Stimulated activated effector memory CD8-positive, alpha-beta T cell treated with anti-CD3 and anti-CD28 coated beads, Interleukin-12 subunit alpha, Interleukin-12 subunit beta, amount 100 ng/mL, for 72 hours (primary cell): Measurements from ENCODE around the gene BOLA2.
"Not testable (repeated sequence)": the region's sequence is repeated elsewhere in the genome, so short reads cannot be mapped to it uniquely, and the experiment has no call there.

ENCODE experiments used
- ATAC-seq: fragments of 150-1000 bp; cut with Tn5 transposase; 2 replicates; pipeline ENCODE4 v1.10.0; 2021
- DNase-seq, 2 donors: peaks; one replicate each; pipeline ENCODE4 v3.0.0; 2021 to 2022; ENCODE audit warnings: low spot score in 2 of 2
- H3K27ac Mint-ChIP-seq: one replicate; pipeline ENCODE4 v1.8.0; 2022; ENCODE audit warnings: mild to moderate bottlenecking, mixed read lengths
- H3K36me3 Mint-ChIP-seq: one replicate; pipeline ENCODE4 v1.8.0; 2022; ENCODE audit warnings: mild to moderate bottlenecking, mixed read lengths
- H3K4me1 Mint-ChIP-seq: one replicate; pipeline ENCODE4 v1.8.0; 2022; ENCODE audit warnings: mixed read lengths
- H3K4me3 Mint-ChIP-seq: one replicate; pipeline ENCODE4 v1.8.0; 2022; ENCODE audit warnings: mild to moderate bottlenecking, mixed read lengths
- H3K9me3 Mint-ChIP-seq: one replicate; pipeline ENCODE4 v1.8.0; 2022; ENCODE audit warnings: mixed read lengths

BOLA2 gene

DNA sequence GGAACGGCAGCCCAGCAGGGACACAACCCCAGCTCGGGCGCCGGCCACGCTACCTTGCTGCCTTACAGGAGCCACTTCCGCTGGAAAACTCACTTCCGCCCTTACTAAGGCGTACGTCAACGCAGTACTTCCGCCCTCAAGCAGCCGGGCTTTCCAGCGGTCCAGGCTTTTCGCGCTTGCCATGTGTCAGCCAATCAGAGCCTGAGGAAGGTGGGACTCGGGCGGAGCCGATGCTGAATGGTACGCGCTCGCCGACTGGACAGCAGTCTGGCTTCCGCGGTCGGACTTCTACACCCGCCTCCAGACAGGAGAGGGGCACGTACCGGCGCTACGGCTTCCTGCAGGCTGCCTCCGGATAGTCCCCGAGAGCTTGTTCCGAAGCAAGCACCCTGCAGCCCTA lies at the start of gene BOLA2, which contains the start of gene SLX1B:
TSS of gene BOLA2 (minus strand) at position 83 of the 400 bp plus-strand sequence. CDS start 98 bp downstream, outside the sequence.
TSS of gene SLX1B (plus strand) at position 265 of the 400 bp plus-strand sequence.
- not testable (repeated sequence) for H3K4me3 Mint-ChIP-seq, H3K9me3 Mint-ChIP-seq, DNase-seq, H3K4me1 Mint-ChIP-seq, H3K27ac Mint-ChIP-seq, H3K36me3 Mint-ChIP-seq
- peak; percentile 91 for ATAC-seq

DNA sequence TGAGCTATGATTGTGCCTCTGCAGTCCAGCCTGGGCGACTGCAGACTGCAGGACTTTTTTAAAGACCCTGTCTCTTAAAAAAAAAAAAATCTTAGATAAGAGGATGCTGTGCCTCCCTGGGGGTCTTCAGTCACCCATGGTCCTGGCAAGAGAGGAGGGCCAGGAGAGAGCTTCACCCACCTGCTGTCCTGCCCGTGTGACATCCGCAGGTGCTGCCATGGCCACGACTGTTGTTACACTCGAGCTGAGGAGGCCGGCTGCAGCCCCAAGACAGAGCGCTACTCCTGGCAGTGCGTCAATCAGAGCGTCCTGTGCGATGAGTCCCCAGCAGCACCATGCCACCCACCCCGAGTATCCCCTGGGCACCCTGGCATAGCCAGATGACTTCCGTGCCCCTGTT lies 28.1 kb upstream of the BOLA2 start:
- not testable (repeated sequence) for H3K4me1 Mint-ChIP-seq, H3K36me3 Mint-ChIP-seq, H3K9me3 Mint-ChIP-seq, H3K4me3 Mint-ChIP-seq, ATAC-seq, H3K27ac Mint-ChIP-seq, DNase-seq

DNA sequence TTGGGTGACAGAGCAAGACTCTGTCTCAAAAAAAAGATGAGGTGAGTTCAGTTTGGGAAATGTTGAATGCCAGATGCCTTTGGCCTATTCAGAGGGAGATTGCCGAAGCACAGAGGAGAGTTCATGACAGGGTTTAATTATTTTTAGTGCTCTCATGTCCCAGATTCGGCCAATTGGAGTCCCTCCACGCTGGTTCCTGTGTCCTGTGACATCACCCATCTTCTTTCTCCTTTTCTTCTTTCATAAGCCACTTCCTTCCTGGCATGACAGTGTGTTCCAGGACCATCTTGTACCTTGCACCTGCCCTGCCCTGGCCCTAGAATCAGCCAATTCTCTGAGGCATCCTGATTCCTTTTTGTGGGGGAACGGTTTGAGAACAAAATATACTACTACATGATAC lies 17.9 kb upstream of the BOLA2 start:
- not testable (repeated sequence) for DNase-seq, H3K27ac Mint-ChIP-seq, H3K4me1 Mint-ChIP-seq, H3K9me3 Mint-ChIP-seq, H3K36me3 Mint-ChIP-seq, H3K4me3 Mint-ChIP-seq
- peak; percentile 60 for ATAC-seq

DNA sequence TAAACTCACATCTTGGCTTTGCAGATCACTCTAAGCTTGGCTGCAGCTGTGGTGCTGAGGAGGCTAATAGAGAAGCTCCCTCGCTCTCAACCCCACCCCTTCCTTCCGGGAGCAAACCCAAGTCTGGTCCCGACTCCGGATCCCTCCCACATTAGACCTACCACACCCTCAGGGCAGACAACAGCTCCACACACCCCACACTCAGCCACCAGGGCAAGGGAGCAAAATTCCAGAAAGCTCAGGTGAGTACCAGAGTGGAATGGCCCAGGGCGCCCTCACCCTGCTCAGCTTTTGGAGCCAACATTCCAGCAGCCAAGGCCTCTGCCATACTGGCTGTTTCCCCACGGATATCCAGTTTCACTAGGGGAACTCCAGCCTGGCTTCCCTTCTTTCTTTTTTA lies 15.5 kb upstream of the BOLA2 start:
- H3K36me3 Mint-ChIP-seq, H3K4me1 Mint-ChIP-seq, H3K4me3 Mint-ChIP-seq, H3K27ac Mint-ChIP-seq, H3K9me3 Mint-ChIP-seq: not testable (repeated sequence)
- DNase-seq (peak in 1 of 2 donors; percentile 58), ATAC-seq (peak; percentile 30)

DNA sequence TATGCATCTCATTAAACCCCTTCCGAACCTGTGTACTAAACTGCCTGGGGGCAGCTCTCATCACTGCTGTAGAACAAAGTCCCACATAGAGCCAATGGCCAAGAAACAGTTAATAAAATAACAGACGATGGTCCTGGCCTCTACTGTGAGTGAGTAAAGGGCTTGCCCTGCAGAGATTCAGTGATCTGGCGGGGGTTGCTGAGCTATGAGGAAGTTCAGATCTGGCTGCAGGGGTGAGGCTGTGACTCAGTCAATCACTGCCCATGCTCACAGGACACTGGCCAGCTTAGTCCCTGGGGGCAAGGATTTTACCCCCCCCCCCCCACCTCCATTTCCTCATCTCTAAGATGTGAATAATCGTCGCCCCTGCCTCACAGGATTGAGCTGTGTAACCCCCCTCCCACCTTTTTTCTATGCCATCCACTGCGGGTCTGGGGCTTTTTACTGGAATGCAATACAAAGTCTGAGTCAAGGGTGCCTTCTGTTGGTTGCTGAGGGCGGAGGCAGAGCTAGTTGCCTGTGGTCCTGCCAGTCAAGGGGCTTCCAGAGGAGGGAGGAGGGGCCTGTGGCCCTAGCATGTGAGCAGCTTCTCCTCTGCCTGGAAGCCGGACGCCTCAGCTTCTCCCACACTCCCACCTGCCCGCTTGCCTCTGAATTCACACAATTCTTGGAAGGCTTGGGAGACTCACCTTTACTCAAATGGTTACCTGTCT lies 13.7 kb upstream of the BOLA2 start:
- not testable (repeated sequence) for H3K4me3 Mint-ChIP-seq, H3K4me1 Mint-ChIP-seq, H3K9me3 Mint-ChIP-seq, H3K36me3 Mint-ChIP-seq, H3K27ac Mint-ChIP-seq, DNase-seq
- peak; percentile 24 for ATAC-seq

DNA sequence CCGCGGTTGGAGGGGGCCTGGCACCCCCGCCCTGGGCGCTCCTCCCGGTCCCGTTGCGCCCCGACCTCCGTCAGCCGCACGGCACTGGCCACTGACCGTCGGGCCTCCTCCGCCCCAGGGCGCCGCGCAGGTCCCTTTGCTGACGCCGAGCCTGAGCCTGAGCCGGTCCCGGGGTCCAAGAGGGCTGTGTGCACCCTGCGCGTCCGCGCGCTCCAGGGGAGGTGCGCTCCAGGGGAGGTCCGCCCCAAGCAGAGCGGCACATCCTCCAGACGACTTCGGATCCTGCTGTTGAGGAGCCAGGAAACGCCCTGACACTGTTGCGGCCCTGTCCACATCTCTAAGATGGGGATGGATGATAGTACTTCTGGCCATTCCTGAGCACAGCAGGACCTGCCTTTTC lies 12.8 kb upstream of the BOLA2 start:
- DNase-seq, H3K4me1 Mint-ChIP-seq, H3K27ac Mint-ChIP-seq, H3K36me3 Mint-ChIP-seq, H3K9me3 Mint-ChIP-seq, H3K4me3 Mint-ChIP-seq: not testable (repeated sequence)
- ATAC-seq, result peak; percentile 71

DNA sequence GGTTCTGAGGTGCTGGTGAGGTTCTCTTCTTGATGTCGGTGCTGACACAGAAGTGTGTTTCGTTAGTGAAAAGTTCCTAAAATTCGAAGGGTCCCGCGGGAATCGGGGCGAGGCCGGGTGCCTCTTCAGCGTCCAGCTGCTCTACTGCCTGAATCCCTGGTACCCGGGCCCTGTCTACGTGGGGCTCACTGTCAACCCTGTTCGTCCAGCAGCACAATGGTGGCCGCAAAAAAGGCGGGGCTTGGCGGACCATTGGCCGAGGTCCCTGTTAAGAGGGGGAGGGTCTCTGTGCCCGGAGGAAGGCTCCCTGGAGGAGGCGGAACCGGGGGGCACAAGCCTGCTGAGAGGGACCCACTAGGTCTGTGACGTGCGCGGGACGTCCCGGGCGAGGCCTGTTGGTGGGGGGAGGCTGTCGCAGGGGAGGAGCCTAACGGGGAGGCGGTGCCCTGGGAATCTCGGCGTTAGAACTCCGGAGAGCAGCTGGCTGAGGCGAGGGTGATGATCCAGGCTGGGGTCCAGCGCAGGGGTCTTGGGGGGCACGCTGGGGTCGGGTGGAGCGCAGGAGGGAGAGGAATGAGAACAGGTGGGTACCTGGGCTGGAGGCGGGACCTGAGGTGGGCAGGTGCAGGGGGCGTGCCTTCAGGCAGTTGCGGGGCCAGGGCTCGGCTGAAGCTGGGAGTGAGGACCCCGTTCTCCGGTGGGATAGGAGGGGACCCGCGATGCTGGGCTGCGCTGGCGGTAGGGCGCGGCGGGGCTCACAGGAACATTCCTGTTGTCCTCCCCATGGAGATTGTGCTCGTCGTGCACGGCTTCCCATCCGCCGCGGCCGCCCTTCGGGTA lies 12.1 kb upstream of the BOLA2 start:
- H3K4me1 Mint-ChIP-seq, H3K9me3 Mint-ChIP-seq, H3K4me3 Mint-ChIP-seq, H3K36me3 Mint-ChIP-seq, DNase-seq, H3K27ac Mint-ChIP-seq: not testable (repeated sequence)
- ATAC-seq, result peak; percentile 70

DNA sequence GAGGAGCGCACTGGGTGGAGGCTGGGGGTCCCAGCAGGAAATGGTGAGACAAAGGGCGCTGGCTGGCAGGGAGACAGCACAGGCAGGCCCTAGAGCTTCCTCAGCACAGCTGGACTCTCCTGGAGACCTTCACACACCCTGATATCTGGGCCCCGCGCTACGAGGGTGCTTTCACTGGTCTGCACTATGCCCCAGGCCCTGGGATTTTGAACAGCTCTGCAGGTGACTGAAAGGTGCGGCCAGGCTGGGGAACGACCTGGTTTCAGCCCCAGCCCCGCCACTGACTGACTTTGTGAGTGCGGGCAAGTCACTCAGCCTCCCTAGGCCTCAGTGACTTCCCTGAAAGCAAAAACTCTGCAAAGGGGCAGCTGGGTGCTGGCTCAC lies 6.5 kb upstream of the BOLA2 start:
- not testable (repeated sequence) for H3K9me3 Mint-ChIP-seq, H3K4me3 Mint-ChIP-seq, DNase-seq, H3K4me1 Mint-ChIP-seq, ATAC-seq, H3K36me3 Mint-ChIP-seq, H3K27ac Mint-ChIP-seq

DNA sequence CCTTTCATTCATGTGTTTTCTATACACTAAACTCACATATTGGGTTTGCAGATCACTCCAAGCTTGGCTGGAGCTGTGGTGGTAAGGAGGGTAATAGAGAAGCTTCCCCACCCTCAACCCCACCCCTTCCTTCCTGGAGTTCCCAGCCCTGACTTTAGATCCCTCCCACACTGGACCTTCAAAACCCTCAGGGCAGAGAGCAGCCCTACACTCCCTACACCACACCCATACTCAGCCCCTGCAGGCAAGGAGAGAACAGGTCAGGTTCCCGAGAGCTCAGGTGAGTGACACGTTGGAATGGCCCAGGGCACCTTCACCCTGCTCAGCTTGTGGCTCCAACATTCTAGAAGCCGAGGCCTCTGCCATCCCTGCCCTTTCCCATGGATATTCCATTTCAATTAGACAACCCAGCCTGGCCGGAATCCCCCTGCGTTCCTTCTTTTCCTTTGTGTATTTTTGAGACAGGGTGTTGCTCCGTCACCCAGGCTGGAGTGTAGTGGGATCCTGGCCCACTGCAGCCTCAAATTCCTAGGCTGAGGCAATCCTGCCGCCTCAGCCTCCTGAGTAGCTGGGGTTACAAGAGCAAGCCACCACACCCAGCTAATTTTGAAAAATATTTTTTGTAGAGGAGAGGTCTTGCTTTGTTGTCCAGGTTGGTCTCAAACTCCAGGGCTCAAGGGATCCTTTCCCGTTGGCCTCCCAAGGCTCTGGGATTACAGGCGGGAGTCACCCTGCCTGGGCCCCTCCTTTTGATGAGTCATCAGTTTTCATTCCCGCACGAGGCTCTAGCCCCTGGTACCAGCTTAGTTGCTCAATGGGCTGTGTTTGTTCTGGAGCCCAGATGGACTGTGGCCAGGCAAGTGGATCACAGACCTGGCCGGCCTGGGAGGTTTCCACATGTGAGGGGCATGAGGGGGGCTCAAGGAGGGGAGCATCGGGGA lies 5.8 kb upstream of the BOLA2 start, which contains the start of gene SULT1A4:
TSS of gene SULT1A4 (plus strand) at position 208 of the 941 bp plus-strand sequence. CDS start 1,473 bp downstream, outside the sequence.
- H3K4me3 Mint-ChIP-seq, H3K9me3 Mint-ChIP-seq, DNase-seq, H3K27ac Mint-ChIP-seq, H3K36me3 Mint-ChIP-seq, H3K4me1 Mint-ChIP-seq, ATAC-seq: not testable (repeated sequence)

DNA sequence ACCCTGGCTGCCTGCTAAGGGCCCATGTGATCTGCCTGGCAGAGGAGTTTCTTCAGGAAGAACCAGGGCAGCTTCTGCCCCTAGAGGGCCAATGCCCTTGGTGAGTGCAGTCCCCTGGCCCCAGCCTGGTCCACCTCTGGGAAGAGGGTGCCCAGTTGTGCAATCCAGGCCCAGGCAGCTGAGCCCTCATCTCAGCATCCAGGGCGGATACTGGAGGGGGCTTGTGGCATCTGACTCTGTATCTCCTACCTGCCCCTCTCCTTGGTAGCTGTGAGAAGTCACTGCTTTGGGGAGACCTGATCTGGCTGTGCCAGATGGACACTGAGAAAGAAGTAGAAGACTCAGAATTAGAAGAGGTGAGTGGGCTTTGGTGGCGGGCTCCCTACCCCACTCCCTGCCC lies 3.5 kb upstream of the BOLA2 start:
- H3K27ac Mint-ChIP-seq, H3K36me3 Mint-ChIP-seq, H3K9me3 Mint-ChIP-seq, H3K4me1 Mint-ChIP-seq, ATAC-seq, H3K4me3 Mint-ChIP-seq, DNase-seq: not testable (repeated sequence)

DNA sequence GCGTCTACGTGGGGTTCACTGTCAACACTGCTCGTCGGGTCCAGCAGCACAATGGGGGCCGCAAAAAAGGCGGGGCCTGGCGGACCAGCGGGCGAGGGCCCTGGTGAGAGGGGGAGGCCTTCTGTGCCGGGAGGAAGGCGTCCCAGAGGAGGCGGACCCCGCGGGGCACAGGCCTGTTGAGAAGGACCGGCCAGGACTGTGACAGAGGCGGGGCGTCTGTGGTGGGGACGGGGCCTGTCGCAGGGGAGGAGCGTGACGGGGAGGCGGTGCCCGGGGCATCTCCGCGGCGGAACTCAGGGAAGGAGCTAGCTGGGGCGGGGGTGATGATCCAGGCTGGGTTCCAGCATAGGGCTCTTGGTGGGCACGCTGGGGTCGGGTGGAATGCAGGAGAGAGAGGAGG lies 677 bp upstream of the BOLA2 start:
- H3K36me3 Mint-ChIP-seq, H3K4me1 Mint-ChIP-seq, H3K9me3 Mint-ChIP-seq, H3K4me3 Mint-ChIP-seq, H3K27ac Mint-ChIP-seq, DNase-seq: not testable (repeated sequence)
- peak; percentile 86 for ATAC-seq

DNA sequence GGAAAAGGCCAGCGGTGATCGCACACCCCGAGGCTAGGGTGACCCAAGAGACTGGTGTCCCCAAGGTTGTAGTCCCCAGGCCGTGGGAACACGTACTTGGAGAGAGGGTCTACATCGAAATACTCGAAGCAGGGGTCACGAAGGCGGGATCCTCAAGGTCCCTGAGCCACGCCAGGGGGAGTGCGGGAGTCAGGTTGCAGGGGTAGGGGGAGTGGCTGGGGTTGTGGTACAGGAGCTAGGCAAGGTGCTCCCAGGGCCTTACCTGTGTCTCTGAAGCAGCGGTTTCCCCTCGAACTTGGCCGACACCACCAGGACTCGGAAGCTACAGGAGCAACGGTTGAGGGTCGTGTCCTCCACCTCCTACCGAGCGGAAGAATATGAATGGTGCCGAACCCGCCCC lies 397 bp downstream of the BOLA2 start:
- H3K27ac Mint-ChIP-seq, DNase-seq, H3K4me1 Mint-ChIP-seq, H3K36me3 Mint-ChIP-seq, H3K4me3 Mint-ChIP-seq, H3K9me3 Mint-ChIP-seq: not testable (repeated sequence)
- ATAC-seq, result peak; percentile 14

DNA sequence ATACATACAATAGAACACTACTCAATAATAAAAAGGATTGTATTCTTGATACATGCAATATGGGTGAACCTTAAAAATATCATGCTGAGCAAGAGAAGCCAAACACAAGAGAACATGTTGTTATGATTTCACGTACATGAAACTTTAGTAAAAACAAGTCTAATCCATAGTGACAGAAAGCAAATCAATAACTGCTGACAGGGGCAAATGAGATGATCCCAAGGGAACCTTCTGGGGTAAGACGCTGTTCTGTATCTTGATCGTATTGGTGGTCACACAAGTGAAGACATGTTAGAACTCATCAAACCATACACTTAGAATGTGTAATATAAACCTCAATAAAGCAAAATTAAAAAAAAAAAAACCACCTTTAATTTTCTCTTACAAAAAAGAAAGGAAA lies 28.8 kb downstream of the BOLA2 start:
- H3K4me1 Mint-ChIP-seq, result peaks cover 12% of the 10 kb centered on the region
- DNase-seq, H3K9me3 Mint-ChIP-seq, H3K4me3 Mint-ChIP-seq, ATAC-seq, H3K27ac Mint-ChIP-seq: not testable (repeated sequence)
- H3K36me3 Mint-ChIP-seq, result peaks cover 37% of the 10 kb centered on the region

DNA sequence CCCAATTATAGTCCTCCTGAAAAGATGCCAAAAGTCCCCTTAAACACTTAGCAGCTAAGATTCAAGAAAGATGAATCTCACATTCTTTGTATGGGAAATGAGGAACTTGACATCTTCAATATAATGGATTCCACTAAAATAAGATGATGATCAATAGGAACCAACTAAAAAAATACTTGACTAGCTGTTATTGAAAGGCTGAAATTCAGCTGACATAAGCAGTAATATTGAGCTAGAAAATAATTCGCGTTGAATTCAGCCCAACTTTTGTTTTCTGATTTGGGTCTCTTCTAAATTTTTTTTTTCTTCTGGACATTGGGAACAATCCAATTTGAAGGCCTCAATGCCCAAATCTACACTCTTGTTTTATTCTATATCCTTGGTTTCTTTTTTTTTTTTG lies 30.6 kb downstream of the BOLA2 start:
- not testable (repeated sequence) for H3K9me3 Mint-ChIP-seq, ATAC-seq, H3K4me3 Mint-ChIP-seq, H3K27ac Mint-ChIP-seq, DNase-seq, H3K4me1 Mint-ChIP-seq
- peaks cover 30% of the 10 kb centered on the region for H3K36me3 Mint-ChIP-seq

DNA sequence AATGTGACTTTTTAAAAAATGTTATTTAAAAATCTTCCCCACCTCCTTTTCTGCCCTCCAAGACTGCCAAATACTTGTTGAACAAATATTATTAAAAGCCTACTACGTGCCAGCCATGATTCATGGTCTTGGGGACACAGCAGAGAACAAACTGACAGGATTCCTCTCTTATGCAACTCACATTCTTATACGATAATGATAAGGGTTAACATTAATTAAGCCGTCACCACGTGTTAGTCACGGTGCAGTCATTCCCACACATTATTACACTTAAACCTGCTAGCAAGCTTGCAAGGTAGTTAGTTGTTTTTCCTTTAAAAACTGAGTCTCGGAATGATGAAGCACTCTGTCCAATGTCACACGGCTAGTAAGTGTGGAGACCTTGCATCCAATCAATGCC lies 48.9 kb downstream of the BOLA2 start:
- not testable (repeated sequence) for DNase-seq, H3K4me3 Mint-ChIP-seq, H3K9me3 Mint-ChIP-seq, H3K27ac Mint-ChIP-seq, H3K4me1 Mint-ChIP-seq, ATAC-seq
- H3K36me3 Mint-ChIP-seq, result peaks cover 11% of the 10 kb centered on the region
